Spleen (tissue), 11 donors: Measurements from ENCODE around the gene TMED6. TPM values are rescaled to one million over a fixed set of nuclear protein-coding genes. Genes with fewer than 3 reads are reported as not detected.

Experiments used
- DNase-seq: peaks from one replicate; pipeline ENCODE4 v3.0.0-alpha.2; 2020
- H3K27ac ChIP-seq, 8 donors: fragments of 200-600 bp; sonication (generic) in 7 of 8; 1 replicate in 4 of 8; 2 replicates in 4 of 8; pipeline versions ENCODE4 v1.5.0 to v1.8.0; 2016 to 2021; ENCODE audit warnings: inconsistent platforms in 4 of 8, mild to moderate bottlenecking in 4 of 8, moderate library complexity in 1 of 8
- H3K27me3 ChIP-seq, 7 donors: fragments of 200-600 bp; sonication (generic) in 6 of 7; replicated peaks in 1 of 7; 1 replicate in 4 of 7; 2 replicates in 3 of 7; pipeline versions ENCODE4 v1.5.0 to v1.8.0; 2016 to 2021; ENCODE audit warnings: inconsistent platforms in 3 of 7, mild to moderate bottlenecking in 1 of 7
- H3K36me3 ChIP-seq, 6 donors: fragments of 200-600 bp; sonication (generic) in 5 of 6; 1 replicate in 4 of 6; 2 replicates in 2 of 6; pipeline versions ENCODE4 v1.5.0 to v1.8.0; 2016 to 2021; ENCODE audit warnings: inconsistent platforms in 2 of 6
- H3K4me1 ChIP-seq, 6 donors: fragments of 200-600 bp; sonication (generic) in 5 of 6; 1 replicate in 3 of 6; 2 replicates in 3 of 6; pipeline versions ENCODE4 v1.5.0 to v1.8.0; 2016 to 2021; ENCODE audit warnings: inconsistent platforms in 3 of 6
- H3K4me3 ChIP-seq, 8 donors: fragments of 200-600 bp; sonication (generic) in 7 of 8; 1 replicate in 4 of 8; 2 replicates in 4 of 8; pipeline versions ENCODE4 v1.5.0 to v1.8.0; 2016 to 2021; ENCODE audit warnings: inconsistent platforms in 4 of 8, mild to moderate bottlenecking in 4 of 8, moderate library complexity in 2 of 8
- H3K9me3 ChIP-seq, 8 donors: fragments of 200-600 bp; sonication (generic) in 7 of 8; 1 replicate in 4 of 8; 2 replicates in 4 of 8; pipeline versions ENCODE4 v1.5.0 to v1.8.0; 2016 to 2021; ENCODE audit warnings: inconsistent platforms in 4 of 8
- POLR2A ChIP-seq, 3 donors: fragments of 450-650 bp; IDR thresholded peaks; one replicate each; pipeline ENCODE4 v1.5.1; 2017; ENCODE audit warnings: antibody characterized with exemption in 3 of 3, mild to moderate bottlenecking in 1 of 3
- POLR2AphosphoS5 ChIP-seq, 3 donors: sonication (generic); formaldehyde crosslinking; IDR thresholded peaks; one replicate each; pipeline ENCODE4 v1.5.1; 2017; ENCODE audit warnings: antibody characterized with exemption in 3 of 3
- WGBS, 5 donors: extraction: QIAGEN DNeasy Blood & Tissue Kit in 3 of 5; methylation state at CpG; one replicate each; pipeline versions ENCODE4 v1.1.5 to v1.1.7; 2013 to 2018; 5-methylcytosine and 5-hydroxymethylcytosine counted together
- intact Hi-C: fragments of 100-400 bp; cut with DNase I; formaldehyde crosslinking; loops from one replicate; pipeline ENCODE4 v1.15.0; 2023; ENCODE audit warnings: low total_unique reads
- polyA plus RNA-seq, 3 donors: library from polyadenylated mRNA; stranded (reverse); fragments of 200-250 nt; gene quantifications; one replicate each; pipeline ENCODE4 v1.2.1, GENCODE V29; 2013
- total RNA-seq, 7 donors: library from RNA; depleted of rRNA in 3 of 7; stranded (reverse); fragments of >200 nt in 3 of 7; fragmentation: NEBNext Ultra II Directional in 4 of 7; extraction: Animal tissue kit (Norgen Biotek cat#: 25700) in 4 of 7; gene quantifications; one replicate each; pipeline versions ENCODE4 v1.1.0 to v1.2.1, GENCODE V29; 2016 to 2021
- TF ChIP-seq, protein P1 (sequence below), 11 experiments: fragments of 200-600 bp in 7 of 11; fragments of 450-650 bp in 4 of 11; sonication (generic) in 4 of 11; IDR thresholded peaks in 8 of 11; conservative IDR thresholded peaks in 3 of 11; 1 replicate in 7 of 11; 2 replicates in 4 of 11; pipeline versions ENCODE4 v1.4.0 to v1.8.0; 2016 to 2021; ENCODE audit warnings: antibody characterized with exemption in 11 of 11, inconsistent platforms in 4 of 11, mild to moderate bottlenecking in 1 of 11
- donor health status: healthy with polysubstance abuse.
- donor health status: DM: no; HTN: no; CAD: no; lungs with moderate emphysema.
- donor health status: DM: no; HTN: no; CAD: no.
- donor health status: Bipolar disorder and iron deficiency.
- donor health status: healthy.
- donor health status: DM: no; HTN: no; CAD: no.
- donor health status: DM: yes; HTN: yes; CAD: no.

Gene TMED6
- total and polyA plus RNA-seq, 10 donors: 0.59 to 5.2 (median 1.3) TPM; not detected in 2

DNA sequence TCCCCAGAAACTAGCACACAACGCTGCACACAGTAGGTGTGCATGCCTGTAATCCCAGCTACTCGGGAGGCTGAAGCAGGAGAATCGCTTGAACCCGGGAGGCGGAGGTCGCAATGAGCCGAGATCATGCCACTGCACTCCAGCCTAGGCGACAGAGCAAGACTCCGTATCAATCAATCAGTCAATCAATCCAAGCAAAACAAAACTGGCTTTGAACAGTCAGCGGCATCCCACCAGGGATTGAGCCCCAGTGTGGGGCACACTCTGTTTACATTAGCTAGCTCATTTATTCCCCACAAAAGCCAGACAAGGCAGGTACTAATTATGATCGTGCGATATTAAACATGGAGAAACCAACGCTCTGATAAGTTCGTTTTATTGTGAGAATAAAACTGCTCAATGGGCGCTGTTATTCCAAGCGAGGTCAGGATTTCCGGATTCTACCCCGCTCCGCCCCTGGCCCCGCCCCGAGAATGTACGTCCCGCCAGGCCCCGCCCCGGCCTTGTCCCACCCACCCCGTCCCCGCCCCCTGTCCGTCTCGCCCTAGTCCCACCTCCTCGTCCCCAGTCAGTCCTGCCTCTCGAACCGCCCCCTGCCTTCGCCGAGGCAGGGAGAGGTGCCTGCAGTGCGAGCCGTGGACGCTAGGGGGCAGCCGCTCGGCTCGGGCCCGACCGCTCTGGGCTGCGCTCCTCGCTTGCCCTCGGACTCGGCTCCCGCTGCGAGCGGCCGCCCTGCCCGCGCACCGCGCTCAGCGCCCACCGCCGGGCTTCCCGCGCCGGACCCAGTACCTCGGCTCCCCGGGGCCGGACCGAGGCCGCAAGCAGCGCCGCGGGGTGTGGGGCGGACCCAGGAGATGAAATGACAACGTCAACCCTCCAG is 40.7 kb downstream of the TMED6 start, which contains the start of gene VPS4A:
VPS4A (plus strand) TSS at position 698 of the 880 bp plus-strand sequence; CDS start at position 860, 162 bp downstream.
- DNase-seq: peak; percentile 100
- Histone ChIP-seq H3K4me3 (peak within 1 kb of the TSS; percentile 61 to 97 (median 76)), H3K27me3 (no peaks in the 10 kb centered on the region), H3K4me1 (peaks cover 11 to 51% (median 32%) of the 10 kb centered on the region in 6 donors), H3K9me3 (no peaks in the 10 kb centered on the region), H3K27ac (peak within 1 kb of the TSS; percentile 87 to 97 (median 92)), H3K36me3 (peaks cover 0 to 29% (median 13%) of the 10 kb centered on the region in 6 donors)
- WGBS, 5 donors: 9 to 43% (median 12%) methylated on average over 14 to 70 of the region's 70 CpGs
- TF ChIP-seq, protein P1, sequence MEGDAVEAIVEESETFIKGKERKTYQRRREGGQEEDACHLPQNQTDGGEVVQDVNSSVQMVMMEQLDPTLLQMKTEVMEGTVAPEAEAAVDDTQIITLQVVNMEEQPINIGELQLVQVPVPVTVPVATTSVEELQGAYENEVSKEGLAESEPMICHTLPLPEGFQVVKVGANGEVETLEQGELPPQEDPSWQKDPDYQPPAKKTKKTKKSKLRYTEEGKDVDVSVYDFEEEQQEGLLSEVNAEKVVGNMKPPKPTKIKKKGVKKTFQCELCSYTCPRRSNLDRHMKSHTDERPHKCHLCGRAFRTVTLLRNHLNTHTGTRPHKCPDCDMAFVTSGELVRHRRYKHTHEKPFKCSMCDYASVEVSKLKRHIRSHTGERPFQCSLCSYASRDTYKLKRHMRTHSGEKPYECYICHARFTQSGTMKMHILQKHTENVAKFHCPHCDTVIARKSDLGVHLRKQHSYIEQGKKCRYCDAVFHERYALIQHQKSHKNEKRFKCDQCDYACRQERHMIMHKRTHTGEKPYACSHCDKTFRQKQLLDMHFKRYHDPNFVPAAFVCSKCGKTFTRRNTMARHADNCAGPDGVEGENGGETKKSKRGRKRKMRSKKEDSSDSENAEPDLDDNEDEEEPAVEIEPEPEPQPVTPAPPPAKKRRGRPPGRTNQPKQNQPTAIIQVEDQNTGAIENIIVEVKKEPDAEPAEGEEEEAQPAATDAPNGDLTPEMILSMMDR (IDR thresholded peaks at IDR 0.05 in 8 of 11, conservative IDR thresholded peaks at IDR 0.05 in 3 of 11): peak; percentile 85 to 100 (median 98)
- TF ChIP-seq POLR2A (IDR thresholded peaks at IDR 0.05): peak in 1 of 3 donors; percentile 45
- peak; percentile 87 to 93 (median 88) for TF ChIP-seq POLR2AphosphoS5 (IDR thresholded peaks at IDR 0.05)
- intact Hi-C loops: no loop called here

DNA sequence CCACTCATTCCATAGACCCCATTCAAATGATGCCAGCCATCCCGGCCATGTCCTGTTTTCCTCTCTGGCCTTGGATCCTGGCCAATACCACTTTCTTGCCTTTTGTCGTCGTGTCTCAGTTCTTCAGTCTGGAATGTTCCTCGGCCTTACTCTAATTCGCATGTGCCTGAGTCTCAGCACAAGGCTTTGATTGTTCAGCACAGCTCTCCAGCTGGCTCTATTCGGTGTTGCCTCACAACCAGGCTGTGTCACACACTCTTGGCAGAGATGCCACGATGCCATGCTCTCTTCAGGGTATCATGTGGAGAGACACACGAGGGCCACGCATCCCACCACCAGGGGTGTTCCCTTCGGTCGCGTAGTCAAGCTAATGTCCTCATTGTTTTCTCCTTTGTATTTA is 42.3 kb downstream of the TMED6 start:
- TF ChIP-seq POLR2AphosphoS5 (IDR thresholded peaks at IDR 0.05) (peak in 1 of 3 donors; percentile 9), POLR2A (IDR thresholded peaks at IDR 0.05) (no peak)
- TF ChIP-seq, protein P1 (IDR thresholded peaks at IDR 0.05 in 8 of 11, conservative IDR thresholded peaks at IDR 0.05 in 3 of 11): no peak
- Histone ChIP-seq H3K27ac (no peak overlapping the region), H3K36me3 (peaks cover 0 to 23% (median 2%) of the 10 kb centered on the region in 6 donors), H3K27me3 (no peaks in the 10 kb centered on the region), H3K4me3 (no peak overlapping the region), H3K9me3 (no peaks in the 10 kb centered on the region), H3K4me1 (peaks cover 11 to 35% (median 29%) of the 10 kb centered on the region in 6 donors)
- peak; percentile 71 for DNase-seq
- intact Hi-C loops: no loop called here
- 83 to 93% (median 90%) methylated on average over 12 of the region's 12 CpGs for WGBS, 5 donors

GRCh38 chr16:69307856-69308255 is 43.7 kb downstream of the TMED6 start:
- intact Hi-C loops: no loop called here
- 91 to 98% (median 97%) methylated on average over 2 of the region's 2 CpGs for WGBS, 5 donors
- TF ChIP-seq POLR2AphosphoS5 (IDR thresholded peaks at IDR 0.05) (no peak), POLR2A (IDR thresholded peaks at IDR 0.05) (no peak)
- TF ChIP-seq, protein P1 (IDR thresholded peaks at IDR 0.05 in 8 of 11, conservative IDR thresholded peaks at IDR 0.05 in 3 of 11): no peak

DNA sequence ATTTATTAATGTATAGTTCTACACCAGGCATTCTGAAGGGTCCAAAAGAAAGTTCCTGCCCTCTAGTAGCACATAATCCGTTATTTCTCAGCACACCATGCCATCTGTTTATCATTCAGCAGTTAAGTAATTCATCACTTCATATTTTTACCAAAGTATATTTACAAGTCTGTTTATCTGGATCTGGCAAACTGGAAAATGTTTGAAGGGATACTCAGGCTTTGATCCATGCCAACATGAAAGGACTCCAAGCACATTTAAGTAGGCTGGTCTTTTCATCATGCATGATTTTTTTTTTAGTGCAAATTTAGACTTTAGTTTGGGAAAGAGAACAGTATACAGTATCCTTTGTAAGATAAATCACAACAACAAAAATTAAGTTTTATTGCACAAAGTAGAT is 44.5 kb downstream of the TMED6 start:
- Histone ChIP-seq H3K36me3 (peaks cover 0 to 29% (median 0%) of the 10 kb centered on the region in 6 donors), H3K9me3 (no peaks in the 10 kb centered on the region), H3K4me1 (peaks cover under 1 to 13% (median 11%) of the 10 kb centered on the region in 6 donors), H3K4me3 (no peak overlapping the region), H3K27ac (no peak overlapping the region), H3K27me3 (no peaks in the 10 kb centered on the region)
- 88 to 100% (median 94%) methylated on average over 1 of the region's 1 CpG for WGBS, 5 donors
- no peak for DNase-seq
- TF ChIP-seq POLR2AphosphoS5 (IDR thresholded peaks at IDR 0.05) (no peak), POLR2A (IDR thresholded peaks at IDR 0.05) (no peak)
- TF ChIP-seq, protein P1 (IDR thresholded peaks at IDR 0.05 in 8 of 11, conservative IDR thresholded peaks at IDR 0.05 in 3 of 11): no peak
- intact Hi-C loops: no loop called here

More at GRCh38 chr16:69307856-69308255, 43.7 kb downstream of the TMED6 start:
- H3K4me1 ChIP-seq: peaks cover 8 to 21% (median 19%) of the 10 kb centered on the region in 6 donors
- H3K36me3 ChIP-seq: peaks cover 0 to 21% (median 0%) of the 10 kb centered on the region in 6 donors
- no peak for DNase-seq
- no peaks in the 10 kb centered on the region for H3K27me3 ChIP-seq
- H3K9me3 ChIP-seq: no peaks in the 10 kb centered on the region
- no peak overlapping the region for H3K27ac ChIP-seq
- no peak overlapping the region for H3K4me3 ChIP-seq
